ENCODE measurements around the gene SEPTIN11. TPM values are rescaled to one million over a fixed set of nuclear protein-coding genes. Genes with fewer than 3 reads are reported as not detected.
"Not testable (repeated sequence)": the region's sequence is repeated elsewhere in the genome, so short reads cannot be mapped to it uniquely, and the experiment has no call there.

Gene SEPTIN11
- polyA plus RNA-seq, 1 donor: 60.4 TPM

- no peaks in the 10 kb centered on the region for H3K27me3 ChIP-seq (ENCODE audit: control insufficient read depth, insufficient read depth, low read length)
- H3K36me3 ChIP-seq (ENCODE audit: control insufficient read depth, insufficient read depth, low read length): no peaks in the 10 kb centered on the region
- DNase-seq: no peak
- no peak overlapping the region for H3K27ac ChIP-seq (ENCODE audit: low read length)
- no peaks in the 10 kb centered on the region for H3K9me3 ChIP-seq (ENCODE audit: control insufficient read depth, low read depth, low read length)
- WGBS (ENCODE audit: insufficient coverage, low lambda C conversion rate): 100% methylated on average over 1 of the region's 5 CpGs
- peaks cover 17% of the 10 kb centered on the region for H3K4me1 ChIP-seq (ENCODE audit: control insufficient read depth, insufficient read depth, low read length)
- H3K4me3 ChIP-seq (ENCODE audit: low read length): no peak overlapping the region
Measured at GRCh38 chr4:76962406-76963130, 13.0 kb downstream of the SEPTIN11 start.

DNA sequence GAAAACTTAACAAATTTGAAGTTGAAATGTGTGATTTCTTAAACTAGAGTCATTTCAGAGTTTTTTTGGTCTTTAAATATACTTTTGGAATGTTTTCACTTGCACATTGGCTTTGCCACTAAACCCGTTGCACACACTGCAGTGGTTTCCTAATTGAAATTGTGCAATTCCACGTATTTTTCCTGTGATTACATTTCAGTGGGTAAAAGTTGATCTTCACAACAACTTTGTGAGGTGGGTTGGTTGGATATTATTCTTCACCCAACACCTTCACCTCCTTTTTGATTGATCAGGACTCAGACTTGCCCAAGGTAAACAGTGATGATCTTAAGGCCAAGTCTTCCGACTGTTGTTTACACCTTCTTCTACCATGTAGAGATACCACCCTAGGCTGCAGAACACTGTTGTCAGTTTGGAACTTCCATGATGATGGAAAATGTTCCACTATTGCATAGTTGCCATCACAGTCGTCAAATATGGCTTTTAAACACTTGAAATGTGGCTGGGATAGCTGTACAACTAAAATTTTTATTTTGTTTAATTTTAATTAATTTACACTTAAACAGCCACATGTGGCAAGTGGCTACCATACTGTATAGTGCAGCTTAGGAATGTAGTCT is 13.7 kb downstream of the SEPTIN11 start:
- no peak overlapping the region for H3K27ac ChIP-seq (ENCODE audit: low read length)
- H3K4me3 ChIP-seq (ENCODE audit: low read length): no peak overlapping the region
- peaks cover 10% of the 10 kb centered on the region for H3K4me1 ChIP-seq (ENCODE audit: control insufficient read depth, insufficient read depth, low read length)
- no peak for DNase-seq
- no peaks in the 10 kb centered on the region for H3K27me3 ChIP-seq (ENCODE audit: control insufficient read depth, insufficient read depth, low read length)
- no peaks in the 10 kb centered on the region for H3K9me3 ChIP-seq (ENCODE audit: control insufficient read depth, low read depth, low read length)
- H3K36me3 ChIP-seq (ENCODE audit: control insufficient read depth, insufficient read depth, low read length): no peaks in the 10 kb centered on the region
- 100% methylated on average over 1 of the region's 4 CpGs for WGBS (ENCODE audit: insufficient coverage, low lambda C conversion rate)

- H3K9me3 ChIP-seq (ENCODE audit: control insufficient read depth, low read depth, low read length): not testable (repeated sequence)
Measured at GRCh38 chr4:76963927-76964326, 14.4 kb downstream of the SEPTIN11 start.

DNA sequence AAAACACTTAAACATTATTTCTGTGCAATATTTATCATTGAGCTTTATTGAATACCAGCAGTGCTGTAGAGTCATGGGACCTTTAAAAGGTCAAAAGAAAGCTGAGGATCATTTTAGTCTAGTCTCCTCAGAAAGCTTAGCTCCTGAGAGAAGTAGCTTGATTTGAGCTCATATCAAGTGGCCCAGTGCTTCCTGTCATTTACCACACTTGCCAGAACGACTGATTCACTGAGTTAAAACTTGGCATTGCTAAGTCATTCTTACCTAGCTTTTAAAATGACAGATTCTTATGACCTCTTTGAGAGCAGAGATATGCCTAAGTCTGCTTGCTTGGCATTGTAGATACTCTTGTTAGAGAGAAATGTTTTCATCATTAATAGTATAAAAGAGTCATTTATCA is 15.2 kb downstream of the SEPTIN11 start:
- no peak for DNase-seq
- H3K27me3 ChIP-seq (ENCODE audit: control insufficient read depth, insufficient read depth, low read length): no peaks in the 10 kb centered on the region
- H3K4me3 ChIP-seq (ENCODE audit: low read length): no peak overlapping the region
- peaks cover 8% of the 10 kb centered on the region for H3K4me1 ChIP-seq (ENCODE audit: control insufficient read depth, insufficient read depth, low read length)
- no CpG with 5 or more reads among the region's 1 CpG for WGBS (ENCODE audit: insufficient coverage, low lambda C conversion rate)
- H3K27ac ChIP-seq (ENCODE audit: low read length): no peak overlapping the region
- no peaks in the 10 kb centered on the region for H3K36me3 ChIP-seq (ENCODE audit: control insufficient read depth, insufficient read depth, low read length)
- H3K9me3 ChIP-seq (ENCODE audit: control insufficient read depth, low read depth, low read length): no peaks in the 10 kb centered on the region

More at GRCh38 chr4:76963927-76964326, 14.4 kb downstream of the SEPTIN11 start:
- H3K4me3 ChIP-seq (ENCODE audit: low read length); DNase-seq; H3K36me3 ChIP-seq (ENCODE audit: control insufficient read depth, insufficient read depth, low read length); H3K27me3 ChIP-seq (ENCODE audit: control insufficient read depth, insufficient read depth, low read length); H3K27ac ChIP-seq (ENCODE audit: low read length); H3K4me1 ChIP-seq (ENCODE audit: control insufficient read depth, insufficient read depth, low read length): not testable (repeated sequence)
- 100% methylated on average over 1 of the region's 1 CpG for WGBS (ENCODE audit: insufficient coverage, low lambda C conversion rate)

- WGBS (ENCODE audit: insufficient coverage, low lambda C conversion rate): no CpG with 5 or more reads among the region's 2 CpGs
- H3K27me3 ChIP-seq (ENCODE audit: control insufficient read depth, insufficient read depth, low read length): no peaks in the 10 kb centered on the region
- no peak for DNase-seq
- no peaks in the 10 kb centered on the region for H3K4me1 ChIP-seq (ENCODE audit: control insufficient read depth, insufficient read depth, low read length)
- no peaks in the 10 kb centered on the region for H3K9me3 ChIP-seq (ENCODE audit: control insufficient read depth, low read depth, low read length)
- no peak overlapping the region for H3K4me3 ChIP-seq (ENCODE audit: low read length)
- H3K27ac ChIP-seq (ENCODE audit: low read length): no peak overlapping the region
- H3K36me3 ChIP-seq (ENCODE audit: control insufficient read depth, insufficient read depth, low read length): no peaks in the 10 kb centered on the region
Measured at GRCh38 chr4:76965866-76966579, 16.5 kb downstream of the SEPTIN11 start.

DNA sequence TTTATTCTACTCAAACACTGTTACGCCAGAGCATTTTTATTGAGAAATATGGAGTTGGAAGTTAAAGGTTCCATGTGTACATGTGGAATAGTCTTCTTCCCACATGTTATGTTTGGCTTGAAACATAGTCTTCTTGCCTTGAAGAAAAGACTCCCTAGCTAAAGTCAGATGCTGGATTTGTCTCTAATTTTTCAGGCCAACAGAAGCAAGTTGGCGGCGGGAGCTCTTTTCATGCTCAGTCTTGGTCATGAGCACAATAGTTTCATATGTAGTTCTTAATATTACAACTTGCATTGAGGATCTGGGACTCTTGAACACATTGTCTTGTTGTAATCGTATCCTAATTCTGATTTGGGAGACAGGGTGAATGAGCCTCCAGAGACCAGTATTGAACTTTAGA is 19.4 kb downstream of the SEPTIN11 start:
- H3K9me3 ChIP-seq (ENCODE audit: control insufficient read depth, low read depth, low read length): no peaks in the 10 kb centered on the region
- H3K27ac ChIP-seq (ENCODE audit: low read length): no peak overlapping the region
- DNase-seq: no peak
- no peaks in the 10 kb centered on the region for H3K4me1 ChIP-seq (ENCODE audit: control insufficient read depth, insufficient read depth, low read length)
- no peak overlapping the region for H3K4me3 ChIP-seq (ENCODE audit: low read length)
- 80% methylated on average over 1 of the region's 4 CpGs for WGBS (ENCODE audit: insufficient coverage, low lambda C conversion rate)
- H3K27me3 ChIP-seq (ENCODE audit: control insufficient read depth, insufficient read depth, low read length): no peaks in the 10 kb centered on the region
- H3K36me3 ChIP-seq (ENCODE audit: control insufficient read depth, insufficient read depth, low read length): peaks cover 5% of the 10 kb centered on the region

- H3K27ac ChIP-seq (ENCODE audit: low read length): no peak overlapping the region
- no peaks in the 10 kb centered on the region for H3K9me3 ChIP-seq (ENCODE audit: control insufficient read depth, low read depth, low read length)
- no peak for DNase-seq
- H3K27me3 ChIP-seq (ENCODE audit: control insufficient read depth, insufficient read depth, low read length): no peaks in the 10 kb centered on the region
- H3K4me3 ChIP-seq (ENCODE audit: low read length): no peak overlapping the region
- peaks cover 5% of the 10 kb centered on the region for H3K36me3 ChIP-seq (ENCODE audit: control insufficient read depth, insufficient read depth, low read length)
- no peaks in the 10 kb centered on the region for H3K4me1 ChIP-seq (ENCODE audit: control insufficient read depth, insufficient read depth, low read length)
- 72% methylated on average over 2 of the region's 3 CpGs for WGBS (ENCODE audit: insufficient coverage, low lambda C conversion rate)
Measured at GRCh38 chr4:76969495-76969894, 19.9 kb downstream of the SEPTIN11 start.

DNA sequence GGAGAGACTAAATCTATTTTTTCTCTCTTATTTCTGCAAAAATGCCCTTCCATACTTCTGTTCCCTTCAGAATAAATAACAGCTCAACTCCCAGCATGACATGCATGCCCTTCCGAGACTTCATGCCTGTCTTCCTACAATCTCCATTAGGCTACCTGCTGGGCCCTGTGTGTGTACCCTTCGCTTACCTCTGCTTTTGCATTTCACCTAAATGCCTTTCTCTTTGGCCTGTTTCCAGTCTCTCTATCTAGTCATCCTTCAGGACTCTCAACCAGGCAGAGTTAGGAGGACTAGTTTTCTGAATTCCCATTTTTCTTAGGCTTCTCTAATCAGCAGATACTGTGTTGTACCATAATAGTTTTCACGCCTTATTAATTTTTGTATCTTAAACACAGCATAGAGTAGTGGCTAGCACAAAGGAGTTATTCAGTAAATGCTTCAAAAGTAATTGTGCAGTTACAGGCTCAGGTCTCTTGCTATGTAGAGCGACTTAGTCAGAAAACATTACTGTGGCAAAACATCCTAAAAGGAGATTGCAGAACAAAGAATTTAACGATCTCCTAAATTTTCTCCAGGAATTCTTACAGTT is 20.5 kb downstream of the SEPTIN11 start:
- Histone ChIP-seq H3K27ac (ENCODE audit: low read length) (no peak overlapping the region), H3K9me3 (ENCODE audit: control insufficient read depth, low read depth, low read length) (no peaks in the 10 kb centered on the region), H3K4me1 (ENCODE audit: control insufficient read depth, insufficient read depth, low read length) (no peaks in the 10 kb centered on the region), H3K27me3 (ENCODE audit: control insufficient read depth, insufficient read depth, low read length) (no peaks in the 10 kb centered on the region), H3K4me3 (ENCODE audit: low read length) (no peak overlapping the region), H3K36me3 (ENCODE audit: control insufficient read depth, insufficient read depth, low read length) (peaks cover 5% of the 10 kb centered on the region)
- DNase-seq: no peak
- 89% methylated on average over 3 of the region's 5 CpGs for WGBS (ENCODE audit: insufficient coverage, low lambda C conversion rate)

DNA sequence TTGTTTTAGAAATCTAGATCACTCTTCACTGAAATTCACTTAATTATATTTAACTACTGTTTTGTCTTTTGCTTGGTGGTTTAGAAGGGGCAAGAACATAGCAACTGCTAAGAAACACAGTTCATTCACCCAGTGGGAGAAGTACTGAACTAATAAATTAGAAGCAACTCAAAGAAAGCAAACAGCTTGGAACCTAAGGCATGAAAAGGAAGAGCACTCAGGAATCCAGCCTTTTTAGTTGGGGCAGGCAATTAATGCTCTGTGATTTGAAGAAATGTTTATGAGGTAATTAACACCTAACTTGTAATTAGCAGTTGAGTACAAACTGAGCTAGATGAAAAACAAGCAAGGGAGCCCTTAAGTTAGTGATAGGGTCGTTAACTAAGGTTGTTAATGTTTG is 22.8 kb downstream of the SEPTIN11 start:
- Histone ChIP-seq H3K4me3 (ENCODE audit: low read length) (no peak overlapping the region), H3K9me3 (ENCODE audit: control insufficient read depth, low read depth, low read length) (no peaks in the 10 kb centered on the region), H3K27me3 (ENCODE audit: control insufficient read depth, insufficient read depth, low read length) (no peaks in the 10 kb centered on the region), H3K4me1 (ENCODE audit: control insufficient read depth, insufficient read depth, low read length) (no peaks in the 10 kb centered on the region), H3K36me3 (ENCODE audit: control insufficient read depth, insufficient read depth, low read length) (peaks cover 5% of the 10 kb centered on the region), H3K27ac (ENCODE audit: low read length) (no peak overlapping the region)
- no CpG with 5 or more reads among the region's 1 CpG for WGBS (ENCODE audit: insufficient coverage, low lambda C conversion rate)
- no peak for DNase-seq

DNA sequence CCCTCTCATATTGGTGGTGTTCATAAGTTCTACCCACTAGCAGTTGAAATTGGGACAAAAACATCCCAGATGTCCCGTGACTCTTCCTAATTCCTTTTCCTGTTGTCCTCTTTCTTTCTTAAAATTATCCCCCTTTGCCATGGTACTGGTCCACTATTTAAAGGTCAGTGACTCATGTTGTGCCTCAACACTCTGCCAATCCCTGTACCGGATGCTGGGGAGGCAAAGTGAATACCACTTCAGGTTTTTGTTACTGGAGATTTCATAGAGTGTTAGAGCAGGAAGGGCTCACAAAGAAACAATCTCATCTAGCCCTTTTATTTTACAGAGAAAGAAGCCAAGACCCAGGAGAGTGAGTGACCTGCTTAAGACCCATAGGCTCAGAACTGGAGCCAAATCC is 24.6 kb downstream of the SEPTIN11 start:
- H3K4me3 ChIP-seq (ENCODE audit: low read length): no peak overlapping the region
- no peaks in the 10 kb centered on the region for H3K9me3 ChIP-seq (ENCODE audit: control insufficient read depth, low read depth, low read length)
- 100% methylated on average over 1 of the region's 2 CpGs for WGBS (ENCODE audit: insufficient coverage, low lambda C conversion rate)
- no peak overlapping the region for H3K27ac ChIP-seq (ENCODE audit: low read length)
- H3K27me3 ChIP-seq (ENCODE audit: control insufficient read depth, insufficient read depth, low read length): no peaks in the 10 kb centered on the region
- no peak for DNase-seq
- no peaks in the 10 kb centered on the region for H3K4me1 ChIP-seq (ENCODE audit: control insufficient read depth, insufficient read depth, low read length)
- peaks cover 5% of the 10 kb centered on the region for H3K36me3 ChIP-seq (ENCODE audit: control insufficient read depth, insufficient read depth, low read length)

Data from large intestine (tissue), 3 donors.